PC-3 (cell line): ENCODE results near the gene ENPP7. TPM values are rescaled to one million over a fixed set of nuclear protein-coding genes. Genes with fewer than 3 reads are reported as not detected.

Experiments
- ATAC-seq: fragments of 200-7000 bp; cut with Tn5 transposase; 2 replicates; pipeline ENCODE4 v1.9.1; 2020; ENCODE audit warnings: mild to moderate bottlenecking, moderate library complexity
- BruUV-seq: library from RNA; stranded (reverse); fragments of 400-500 nt; replicated peaks from 2 replicates; lab custom pipeline; 2021; lab: Mats Ljungman, UMichigan
- CTCF ChIA-PET: fragments of 300-600 bp; sonication (Branson Sonifier 250); formaldehyde crosslinking; loops from one replicate; lab custom pipeline; 2022; ENCODE audit warnings: antibody characterized with exemption; lab: Charles Lee
- POLR2A ChIA-PET: fragments of 300-600 bp; sonication (Branson Sonifier 250); formaldehyde crosslinking; loops from one replicate; lab custom pipeline; 2022; ENCODE audit warnings: antibody characterized with exemption; ENCODE audit not compliant: unreplicated experiment; lab: Charles Lee
- DNase-seq: peaks from one replicate; pipeline ENCODE4 v3.0.0-alpha.2; 2015
- H2AFZ ChIP-seq: fragments of 300-600 bp; sonication (generic); 2 replicates; pipeline ENCODE4 v1.6.0; 2016; ENCODE audit warnings: antibody characterized with exemption, low read length
- H3F3A ChIP-seq: fragments of 300-600 bp; sonication (generic); one replicate; pipeline ENCODE4 v1.6.0; 2017; ENCODE audit warnings: antibody characterized with exemption, low read length, control low read depth, mild to moderate bottlenecking; ENCODE audit not compliant: unreplicated experiment
- H3K27ac ChIP-seq: fragments of 300-600 bp; sonication (generic); 2 replicates; pipeline ENCODE4 v1.5.1; 2016; ENCODE audit warnings: mild to moderate bottlenecking, low read length
- H3K27me3 ChIP-seq: fragments of 300-600 bp; sonication (generic); 2 replicates; pipeline ENCODE4 v1.6.1; 2016; ENCODE audit warnings: low read length, mixed read lengths
- H3K36me3 ChIP-seq: fragments of 300-600 bp; sonication (generic); 2 replicates; pipeline ENCODE4 v1.6.1; 2016; ENCODE audit warnings: low read depth, mixed run types, low read length, mixed read lengths
- H3K4me1 ChIP-seq: fragments of 300-600 bp; sonication (generic); 2 replicates; pipeline ENCODE4 v1.5.1; 2016; ENCODE audit warnings: low read length; ENCODE audit not compliant: insufficient read depth
- H3K4me2 ChIP-seq: fragments of 300-600 bp; sonication (generic); 2 replicates; pipeline ENCODE4 v1.6.0; 2016; ENCODE audit warnings: low read length
- H3K4me3 ChIP-seq: fragments of 300-600 bp; sonication (generic); 2 replicates; pipeline ENCODE4 v1.5.1; 2016; ENCODE audit warnings: mild to moderate bottlenecking, low read length, mixed read lengths
- H3K79me2 ChIP-seq: fragments of 300-600 bp; sonication (generic); 2 replicates; pipeline ENCODE4 v1.6.1; 2017; ENCODE audit warnings: low read length, mixed read lengths
- H3K9ac ChIP-seq: fragments of 300-600 bp; sonication (generic); 2 replicates; pipeline ENCODE4 v1.6.0; 2016; ENCODE audit warnings: mild to moderate bottlenecking, low read length
- H3K9me2 ChIP-seq: fragments of 300-600 bp; sonication (generic); replicated peaks from 2 replicates; pipeline ENCODE4 v1.6.1; 2016; ENCODE audit warnings: mixed run types, low read length, mixed read lengths
- H3K9me3 ChIP-seq: fragments of 300-600 bp; sonication (generic); 2 replicates; pipeline ENCODE4 v1.6.1; 2016; ENCODE audit warnings: low read length, mixed read lengths
- H4K20me1 ChIP-seq: fragments of 300-600 bp; sonication (generic); 2 replicates; pipeline ENCODE4 v1.6.1; 2016; ENCODE audit warnings: low read length, mixed read lengths
- CTCF ChIP-seq: fragments of 300-600 bp; sonication (generic); conservative IDR thresholded peaks from 2 replicates; pipeline ENCODE4 v1.5.1; 2017; ENCODE audit warnings: antibody characterized with exemption, low read depth, mild to moderate bottlenecking, low read length
- EZH2 ChIP-seq: fragments of 300-600 bp; sonication (generic); IDR thresholded peaks from one replicate; pipeline ENCODE4 v1.6.1; 2017; ENCODE audit warnings: antibody characterized with exemption, mild to moderate bottlenecking, low read length; ENCODE audit not compliant: unreplicated experiment
- EZH2phosphoT487 ChIP-seq: fragments of 300-600 bp; sonication (generic); IDR thresholded peaks from 2 replicates; pipeline ENCODE4 v1.6.1; 2018; ENCODE audit warnings: mild to moderate bottlenecking, antibody characterized with exemption, low read length, borderline replicate concordance
- intact Hi-C: fragments of 100-400 bp; cut with micrococcal nuclease; formaldehyde crosslinking; loops from 2 replicates; pipeline ENCODE4 v1.9.0; 2023
- total RNA-seq: library from RNA; depleted of rRNA; stranded (reverse); fragments of >200 nt; gene quantifications from 2 replicates; pipeline ENCODE4 v1.2.3, GENCODE V29; 2014

ENPP7 gene
- total RNA-seq, 1 experiment from 2014 or later, result not detected

DNA sequence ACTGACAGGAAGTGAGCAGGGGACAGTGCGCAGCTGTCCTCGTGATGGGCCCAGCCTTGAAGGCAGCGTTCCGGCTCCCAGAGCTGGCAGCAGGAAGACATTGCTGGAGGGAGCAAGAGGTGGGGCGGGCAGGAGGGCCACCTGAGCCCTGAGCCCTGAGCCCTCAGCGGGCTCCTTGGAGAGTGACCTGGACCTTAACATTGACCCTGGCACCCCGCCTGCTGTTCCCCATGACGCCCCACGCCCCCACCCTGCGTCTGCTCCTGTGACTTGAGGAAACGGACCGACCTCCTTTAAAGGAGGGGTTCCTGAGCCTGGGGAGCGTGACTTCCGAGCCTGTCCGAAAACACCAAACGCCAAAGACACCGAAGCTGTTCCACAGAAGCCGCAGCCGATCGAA lies 25.1 kb upstream of the ENPP7 start:
- Histone ChIP-seq H3K27me3 (no peaks in the 10 kb centered on the region), H3K36me3 (no peaks in the 10 kb centered on the region), H3K27ac (no peak overlapping the region), H3K4me3 (no peak overlapping the region), H3K4me1 (no peaks in the 10 kb centered on the region), H2AFZ (no peak overlapping the region), H3F3A (no peaks in the 10 kb centered on the region), H4K20me1 (no peaks in the 10 kb centered on the region), H3K9me2 (no peaks in the 10 kb centered on the region), H3K9ac (no peak overlapping the region), H3K4me2 (no peak overlapping the region), H3K9me3 (no peaks in the 10 kb centered on the region), H3K79me2 (no peaks in the 10 kb centered on the region)
- no peak for DNase-seq
- no TSS peak for BruUV-seq
- ATAC-seq, result no peak
- CTCF ChIA-PET, result no interaction called here
- no peak for TF ChIP-seq EZH2phosphoT487
- no peak for TF ChIP-seq EZH2
- no peak for TF ChIP-seq CTCF
- POLR2A ChIA-PET, result no interaction called here
- intact Hi-C loops, result no loop called here

DNA sequence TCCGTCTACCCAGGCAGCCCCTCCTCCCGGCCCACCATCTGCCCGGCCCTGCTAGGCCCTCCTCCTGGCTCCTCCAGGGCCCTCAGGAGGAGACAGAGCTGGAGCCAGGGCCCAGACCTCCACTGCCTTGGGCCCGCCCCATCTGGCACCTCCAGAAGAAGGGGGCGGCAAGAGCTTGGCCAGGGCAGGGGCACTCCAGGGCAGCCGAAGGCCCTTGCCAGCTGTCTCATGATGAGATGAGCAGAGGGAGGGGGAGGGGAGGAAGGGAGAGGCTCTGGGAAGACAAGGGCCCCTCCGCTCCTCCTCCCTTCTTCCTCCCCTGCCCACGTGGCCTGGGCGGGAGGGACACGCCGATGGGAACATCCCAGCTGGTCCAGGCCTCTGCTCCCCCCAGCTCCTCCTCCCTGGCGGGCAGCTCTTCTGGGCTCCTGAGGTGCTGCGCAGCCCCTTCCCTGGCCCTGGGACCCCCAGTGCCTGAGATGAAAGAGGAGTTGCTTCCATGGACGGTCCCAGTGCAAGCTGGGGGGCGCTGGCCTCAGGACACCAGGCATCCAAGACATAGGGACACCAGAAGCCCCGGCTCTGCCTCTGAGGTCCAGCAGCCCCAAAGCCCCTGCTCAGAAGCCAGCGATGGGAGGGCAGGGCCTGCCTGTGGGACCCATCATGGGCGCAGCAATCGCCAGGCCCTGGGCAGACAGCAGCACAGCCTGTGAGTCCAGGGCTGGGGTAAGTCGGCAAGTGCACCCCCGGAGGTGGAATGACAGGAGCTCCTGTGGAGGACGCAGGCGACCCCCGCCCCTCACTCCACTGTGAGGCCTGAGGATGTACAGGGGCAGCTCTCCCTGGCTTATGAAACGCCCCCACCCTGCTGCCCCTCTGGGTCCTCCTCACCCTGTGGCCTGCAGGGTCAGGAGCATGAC lies 23.6 kb upstream of the ENPP7 start:
- DNase-seq, result no peak
- no peak overlapping the region for H3K9ac ChIP-seq
- ChIA-PET POLR2A (no interaction called here), CTCF (no interaction called here)
- no peaks in the 10 kb centered on the region for H3K9me3 ChIP-seq
- H3K27me3 ChIP-seq, result no peaks in the 10 kb centered on the region
- no peaks in the 10 kb centered on the region for H3K4me1 ChIP-seq
- H3K4me2 ChIP-seq, result no peak overlapping the region
- H3K4me3 ChIP-seq, result no peak overlapping the region
- H3K79me2 ChIP-seq, result no peaks in the 10 kb centered on the region
- H3F3A ChIP-seq, result no peaks in the 10 kb centered on the region
- H4K20me1 ChIP-seq, result no peaks in the 10 kb centered on the region
- no peaks in the 10 kb centered on the region for H3K9me2 ChIP-seq
- intact Hi-C loops, result no loop called here
- H3K27ac ChIP-seq, result no peak overlapping the region
- TF ChIP-seq EZH2phosphoT487 (no peak), CTCF (no peak), EZH2 (no peak)
- no peak for ATAC-seq
- no peaks in the 10 kb centered on the region for H3K36me3 ChIP-seq
- no peak overlapping the region for H2AFZ ChIP-seq
- no TSS peak for BruUV-seq
